GM12892 (cell line): ENCODE results near the gene FAIM.
"Not testable (repeated sequence)": the region's sequence is repeated elsewhere in the genome, so short reads cannot be mapped to it uniquely, and the experiment has no call there.

Source experiments
- DNase-seq: peaks from one replicate; pipeline ENCODE4 v3.0.0; 2011; ENCODE audit not compliant: insufficient read length
- FAIRE-seq: peaks from 2 replicates; lab custom pipeline; 2011; peaks lifted over from hg19 to GRCh38; lab: Jason Lieb, UNC
- POLR2A ChIP-seq: IDR thresholded peaks from 2 replicates; pipeline ENCODE4 v1.6.1; 2011; ENCODE audit warnings: low read depth, low read length, control low read depth
- POLR2AphosphoS5 ChIP-seq: IDR thresholded peaks from 2 replicates; pipeline ENCODE4 v1.6.1; 2011; ENCODE audit warnings: low read depth, low read length, control low read depth
- TAF1 ChIP-seq: IDR thresholded peaks from 2 replicates; pipeline ENCODE4 v1.6.1; 2011; ENCODE audit warnings: low read depth, mild to moderate bottlenecking, control low read depth, low read length, borderline replicate concordance

Gene FAIM

GRCh38 chr3:138670407-138670806, 61.8 kb downstream of the FAIM start:
- FAIRE-seq: no peak
- TF ChIP-seq TAF1 (no peak), POLR2AphosphoS5 (no peak), POLR2A (no peak)
- DNase-seq: no peak

GRCh38 chr3:138673641-138674530, 65.3 kb downstream of the FAIM start:
- no peak for TF ChIP-seq POLR2AphosphoS5
- no peak for TF ChIP-seq POLR2A
- TF ChIP-seq TAF1: no peak
- FAIRE-seq (no peak), DNase-seq (no peak)

GRCh38 chr3:138675393-138675792, 66.8 kb downstream of the FAIM start:
- no peak for TF ChIP-seq TAF1
- no peak for TF ChIP-seq POLR2A
- FAIRE-seq (no peak), DNase-seq (no peak)

GRCh38 chr3:138678086-138678485, 69.5 kb downstream of the FAIM start:
- DNase-seq: no peak
- no peak for FAIRE-seq
- no peak for TF ChIP-seq POLR2AphosphoS5
- TF ChIP-seq POLR2A: no peak
- TF ChIP-seq TAF1: no peak

- FAIRE-seq (no peak), DNase-seq (no peak)
- no peak for TF ChIP-seq TAF1
- TF ChIP-seq POLR2AphosphoS5: no peak
- TF ChIP-seq POLR2A: no peak
These were observed 70.4 kb downstream of the FAIM start for GRCh38 chr3:138678874-138679392.

- not testable (repeated sequence) for FAIRE-seq, DNase-seq
These were observed 72.4 kb downstream of the FAIM start for GRCh38 chr3:138680974-138681373.

- FAIRE-seq: no peak
- TF ChIP-seq POLR2AphosphoS5 (no peak), TAF1 (no peak), POLR2A (no peak)
- DNase-seq: no peak
These were observed 73.1 kb downstream of the FAIM start for GRCh38 chr3:138681463-138682220.

- no peak for TF ChIP-seq TAF1
- no peak for FAIRE-seq
- no peak for DNase-seq
These were observed 74.1 kb downstream of the FAIM start for GRCh38 chr3:138682648-138683047.
